H9 (cell line): Measurements from ENCODE around the gene RAB30. TPM values are rescaled to one million over a fixed set of nuclear protein-coding genes. Genes with fewer than 3 reads are reported as not detected.

Experiments
- DNase-seq: peaks from one replicate; pipeline ENCODE4 v3.0.0-alpha.2; 2017
- H2AFZ ChIP-seq: one replicate; pipeline ENCODE4 v1.6.1; 2013; ENCODE audit warnings: mild to moderate bottlenecking, low read length, control low read depth, moderate library complexity
- H2AK5ac ChIP-seq: 2 replicates; pipeline ENCODE4 v1.6.1; 2013; ENCODE audit warnings: low read length, control low read depth, mixed read lengths; ENCODE audit not compliant: insufficient read length
- H2BK120ac ChIP-seq: one replicate; pipeline ENCODE4 v1.6.1; 2013; ENCODE audit warnings: low read depth, mild to moderate bottlenecking, low read length, control low read depth, inconsistent platforms; ENCODE audit not compliant: poor library complexity, severe bottlenecking
- H2BK12ac ChIP-seq: 2 replicates; pipeline ENCODE4 v1.6.1; 2013; ENCODE audit warnings: low read length, control low read depth, mixed read lengths, low read depth; ENCODE audit not compliant: insufficient read length
- H2BK15ac ChIP-seq: 2 replicates; pipeline ENCODE4 v1.6.1; 2013; ENCODE audit warnings: low read depth, low read length, control low read depth
- H2BK20ac ChIP-seq: one replicate; pipeline ENCODE4 v1.6.1; 2013; ENCODE audit warnings: low read depth, mild to moderate bottlenecking, low read length, control low read depth, inconsistent platforms; ENCODE audit not compliant: poor library complexity, severe bottlenecking
- H2BK5ac ChIP-seq: 2 replicates; pipeline ENCODE4 v1.6.1; 2013; ENCODE audit warnings: low read length, control low read depth, mixed read lengths; ENCODE audit not compliant: insufficient read length
- H3K14ac ChIP-seq: 2 replicates; pipeline ENCODE4 v1.6.1; 2013; ENCODE audit warnings: low read length, control low read depth; ENCODE audit not compliant: insufficient read depth
- H3K18ac ChIP-seq: 2 replicates; pipeline ENCODE4 v1.6.1; 2013; ENCODE audit warnings: low read depth, mild to moderate bottlenecking, mixed read lengths, low read length, control low read depth; ENCODE audit not compliant: insufficient read length
- H3K23ac ChIP-seq: 2 replicates; pipeline ENCODE4 v1.6.1; 2013; ENCODE audit warnings: low read length, control low read depth, mixed read lengths, low read depth; ENCODE audit not compliant: insufficient read length
- H3K23me2 ChIP-seq: 2 replicates; pipeline ENCODE4 v1.6.1; 2013; ENCODE audit warnings: low read depth, mild to moderate bottlenecking, mixed read lengths, low read length, control low read depth; ENCODE audit not compliant: insufficient read length, poor library complexity, severe bottlenecking
- H3K27ac ChIP-seq: 2 replicates; pipeline ENCODE4 v1.5.1; 2013; ENCODE audit warnings: low read length, control low read depth, mixed read lengths, low read depth; ENCODE audit not compliant: insufficient read length
- H3K27me3 ChIP-seq: 2 replicates; pipeline ENCODE4 v1.6.1; 2013; ENCODE audit warnings: low read length, control low read depth, inconsistent platforms; ENCODE audit not compliant: insufficient read depth
- H3K4ac ChIP-seq: 2 replicates; pipeline ENCODE4 v1.6.1; 2013; ENCODE audit warnings: low read depth, mild to moderate bottlenecking, control low read depth, inconsistent platforms, low read length, moderate library complexity
- H3K4me1 ChIP-seq: 2 replicates; pipeline ENCODE4 v1.6.1; 2013; ENCODE audit warnings: low read length, control low read depth, inconsistent platforms; ENCODE audit not compliant: insufficient read depth
- H3K4me2 ChIP-seq: 2 replicates; pipeline ENCODE4 v1.6.1; 2013; ENCODE audit warnings: low read length, control low read depth, mixed read lengths; ENCODE audit not compliant: insufficient read length, insufficient read depth
- H3K56ac ChIP-seq: 2 replicates; pipeline ENCODE4 v1.6.1; 2013; ENCODE audit warnings: low read depth, mild to moderate bottlenecking, mixed read lengths, low read length, control low read depth; ENCODE audit not compliant: insufficient read length
- H3K79me1 ChIP-seq: 2 replicates; pipeline ENCODE4 v1.6.1; 2013; ENCODE audit warnings: low read depth, mild to moderate bottlenecking, moderate library complexity, low read length, control low read depth, inconsistent platforms; ENCODE audit not compliant: insufficient read depth, poor library complexity, severe bottlenecking
- H3K79me2 ChIP-seq: 2 replicates; pipeline ENCODE4 v1.6.1; 2013; ENCODE audit warnings: low read length, control low read depth, inconsistent platforms; ENCODE audit not compliant: insufficient read depth
- H3K9ac ChIP-seq: 2 replicates; pipeline ENCODE4 v1.6.1; 2013; ENCODE audit warnings: low read length, control low read depth, mixed read lengths; ENCODE audit not compliant: insufficient read length; ENCODE audit errors: extremely low read depth
- H3K9me3 ChIP-seq: one replicate; pipeline ENCODE4 v1.6.1; 2013; ENCODE audit warnings: low read depth, low read length, inconsistent platforms; ENCODE audit not compliant: control insufficient read depth
- H3T11ph ChIP-seq: one replicate; pipeline ENCODE4 v1.6.1; 2013; ENCODE audit warnings: mild to moderate bottlenecking, low read length, control low read depth, inconsistent platforms
- H4K20me1 ChIP-seq: one replicate; pipeline ENCODE4 v1.6.1; 2013; ENCODE audit not compliant: control insufficient read depth, insufficient read length, insufficient read depth
- H4K5ac ChIP-seq: 2 replicates; pipeline ENCODE4 v1.6.1; 2013; ENCODE audit warnings: low read depth, mild to moderate bottlenecking, mixed read lengths, low read length, control low read depth; ENCODE audit not compliant: insufficient read length
- H4K8ac ChIP-seq: replicated peaks from 2 replicates; pipeline ENCODE4 v1.6.1; 2013; ENCODE audit warnings: low read length, control low read depth, mixed read lengths, low read depth; ENCODE audit not compliant: insufficient read length
- H4K91ac ChIP-seq: 2 replicates; pipeline ENCODE4 v1.6.1; 2013; ENCODE audit warnings: low read depth, mild to moderate bottlenecking, moderate library complexity, mixed read lengths, low read length, control low read depth; ENCODE audit not compliant: insufficient read length
- H3K27ac Mint-ChIP-seq, 3 experiments: 2 replicates in 2 of 3; 3 replicates in 1 of 3; pipeline ENCODE4 v1.8.0; 2020 to 2021; ENCODE audit warnings: mixed read lengths in 3 of 3, mild to moderate bottlenecking in 1 of 3, moderate library complexity in 1 of 3
- H3K27me3 Mint-ChIP-seq: 2 replicates; pipeline ENCODE4 v1.8.0; 2021; ENCODE audit warnings: low read depth, mild to moderate bottlenecking, moderate library complexity, mixed read lengths
- H3K36me3 Mint-ChIP-seq, 3 experiments: 2 replicates in 2 of 3; 3 replicates in 1 of 3; pipeline ENCODE4 v1.8.0; 2020 to 2021; ENCODE audit warnings: low read depth in 3 of 3, mixed read lengths in 3 of 3; ENCODE audit not compliant: insufficient read depth in 1 of 3
- H3K4me1 Mint-ChIP-seq, 2 experiments: 2 replicates each; pipeline ENCODE4 v1.8.0; 2020; ENCODE audit warnings: mixed read lengths in 2 of 2
- H3K4me3 Mint-ChIP-seq, 2 experiments: 2 replicates in 1 of 2; 3 replicates in 1 of 2; pipeline ENCODE4 v1.8.0; 2020 to 2021; ENCODE audit warnings: mild to moderate bottlenecking in 2 of 2, mixed read lengths in 2 of 2, moderate library complexity in 1 of 2
- H3K9me3 Mint-ChIP-seq, 2 experiments: 2 replicates in 1 of 2; 3 replicates in 1 of 2; pipeline ENCODE4 v1.8.0; 2020; ENCODE audit warnings: mild to moderate bottlenecking in 2 of 2, mixed read lengths in 2 of 2, moderate library complexity in 1 of 2
- WGBS: extraction: QIAGEN DNeasy Blood & Tissue Kit; methylation state at CpG from one replicate; pipeline ENCODE4 v1.1.7; 2013; ENCODE audit warnings: missing lambda C conversion rate, low lambda C conversion rate, mixed read lengths; ENCODE audit not compliant: insufficient read length; ENCODE audit errors: extremely low coverage; 5-methylcytosine and 5-hydroxymethylcytosine counted together
- total RNA-seq: library from RNA; stranded (reverse); gene quantifications from 2 replicates; pipeline ENCODE4 v1.2.1, GENCODE V29; 2021
- TF ChIP-seq, protein P1 (sequence below): fragments of 200-600 bp; sonication (generic); conservative IDR thresholded peaks from 3 replicates; pipeline ENCODE4 v1.8.0; 2021; ENCODE audit warnings: antibody characterized with exemption, mild to moderate bottlenecking

The RAB30 gene
- total RNA-seq, 1 experiment from 2014 or later: 4.8 TPM

- Histone ChIP-seq H3K4me1 (no peaks in the 10 kb centered on the region; the same call in 1 of the 2 replicates), H2BK5ac (no peak overlapping the region), H3K79me1 (no peaks in the 10 kb centered on the region), H3K18ac (no peak overlapping the region), H4K91ac (no peak overlapping the region), H3K23ac (no peak overlapping the region), H3K4ac (no peak overlapping the region), H2BK12ac (no peak overlapping the region), H3K79me2 (no peaks in the 10 kb centered on the region; the same call in 1 of the 2 replicates), H3K9ac (no peak overlapping the region), H4K5ac (no peak overlapping the region), H4K8ac (no peak overlapping the region), H3K14ac (no peak overlapping the region), H3K4me2 (no peak overlapping the region), H3K27me3 (no peaks in the 10 kb centered on the region), H3K56ac (no peak overlapping the region), H2AFZ (no peak overlapping the region), H3T11ph (no peak overlapping the region), H2BK120ac (no peak overlapping the region), H3K9me3 (no peaks in the 10 kb centered on the region), H3K23me2 (no peaks in the 10 kb centered on the region), H2BK20ac (no peak overlapping the region), H4K20me1 (no peaks in the 10 kb centered on the region), H2AK5ac (no peak overlapping the region), H2BK15ac (no peak overlapping the region), H3K27ac (no peak overlapping the region)
- Mint-ChIP-seq H3K27ac (no peak overlapping the region), H3K9me3 (no peaks in the 10 kb centered on the region), H3K36me3 (no peaks in the 10 kb centered on the region), H3K4me1 (peaks cover 9 to 11% of the 10 kb centered on the region in 2 experiments), H3K4me3 (no peak overlapping the region), H3K27me3 (no peaks in the 10 kb centered on the region)
- no peak for DNase-seq
- TF ChIP-seq, protein P1, sequence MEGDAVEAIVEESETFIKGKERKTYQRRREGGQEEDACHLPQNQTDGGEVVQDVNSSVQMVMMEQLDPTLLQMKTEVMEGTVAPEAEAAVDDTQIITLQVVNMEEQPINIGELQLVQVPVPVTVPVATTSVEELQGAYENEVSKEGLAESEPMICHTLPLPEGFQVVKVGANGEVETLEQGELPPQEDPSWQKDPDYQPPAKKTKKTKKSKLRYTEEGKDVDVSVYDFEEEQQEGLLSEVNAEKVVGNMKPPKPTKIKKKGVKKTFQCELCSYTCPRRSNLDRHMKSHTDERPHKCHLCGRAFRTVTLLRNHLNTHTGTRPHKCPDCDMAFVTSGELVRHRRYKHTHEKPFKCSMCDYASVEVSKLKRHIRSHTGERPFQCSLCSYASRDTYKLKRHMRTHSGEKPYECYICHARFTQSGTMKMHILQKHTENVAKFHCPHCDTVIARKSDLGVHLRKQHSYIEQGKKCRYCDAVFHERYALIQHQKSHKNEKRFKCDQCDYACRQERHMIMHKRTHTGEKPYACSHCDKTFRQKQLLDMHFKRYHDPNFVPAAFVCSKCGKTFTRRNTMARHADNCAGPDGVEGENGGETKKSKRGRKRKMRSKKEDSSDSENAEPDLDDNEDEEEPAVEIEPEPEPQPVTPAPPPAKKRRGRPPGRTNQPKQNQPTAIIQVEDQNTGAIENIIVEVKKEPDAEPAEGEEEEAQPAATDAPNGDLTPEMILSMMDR: no peak
- no CpG with 5 or more reads among the region's 1 CpG for WGBS
These were observed 15.1 kb downstream of the RAB30 start for GRCh38 chr11:83056611-83057010.
